GM18507 (cell line): Measurements from ENCODE around the gene ZNF584.
A peak's percentile ranks its signal among the peaks of the same experiment; 100 is the strongest.
"Not testable (repeated sequence)": the region's sequence is repeated elsewhere in the genome, so short reads cannot be mapped to it uniquely, and the experiment has no call there.

Experiments used
- DNase-seq: peaks from one replicate; pipeline ENCODE4 v3.0.0; 2011; ENCODE audit warnings: low read depth; ENCODE audit not compliant: insufficient read length; ENCODE audit errors: extremely low spot score
- FAIRE-seq: peaks from 2 replicates; lab custom pipeline; 2011; peaks lifted over from hg19 to GRCh38; lab: Jason Lieb, UNC

The ZNF584 gene

DNA sequence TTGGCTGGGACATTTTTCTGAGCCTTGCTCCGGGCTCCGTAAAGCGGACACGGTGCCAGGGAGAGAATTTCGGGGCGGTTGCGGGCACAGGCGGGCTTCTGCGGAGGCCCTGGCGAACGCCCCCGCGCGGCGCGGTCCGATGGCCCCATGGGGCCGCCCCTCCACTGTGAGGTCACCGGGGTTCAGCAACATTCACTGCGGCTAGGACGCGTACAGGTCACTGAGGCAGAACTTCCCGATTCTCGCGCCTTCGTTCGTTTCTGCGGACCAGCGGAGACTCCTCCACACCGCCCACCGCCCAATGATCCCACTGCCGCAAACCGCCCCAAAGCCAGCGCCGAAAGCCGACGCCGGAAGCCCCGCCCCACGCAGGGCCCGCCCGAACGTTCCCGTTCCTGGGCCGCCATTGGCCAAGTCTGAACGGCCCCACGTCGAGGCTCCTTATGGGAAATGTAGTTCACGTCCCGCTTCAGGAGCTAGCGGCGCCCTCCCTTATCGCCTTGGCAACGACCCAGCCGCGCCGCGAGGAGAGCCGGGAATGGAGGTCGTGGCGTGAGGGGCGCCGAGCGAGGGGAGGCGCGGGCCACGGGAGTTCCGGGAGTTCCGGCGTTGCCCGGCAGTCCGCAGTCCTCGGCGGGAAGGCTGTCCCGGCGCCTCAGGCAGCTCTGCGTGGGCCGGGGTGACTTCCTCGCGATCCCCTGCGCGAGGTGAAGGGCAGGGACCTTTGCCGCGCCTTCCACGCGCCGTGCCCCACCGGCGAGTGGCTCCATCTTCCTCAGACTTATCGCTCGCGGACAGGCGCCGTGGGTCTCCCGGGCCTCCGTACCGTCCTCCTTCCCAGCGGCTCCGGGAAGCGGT lies at the start of gene ZNF584:
TSS of gene ZNF584 (plus strand) at position 498 of the 858 bp plus-strand sequence. CDS start 499 bp downstream, outside the sequence.
- DNase-seq = peak; percentile 91
- FAIRE-seq = peak; percentile 90

DNA sequence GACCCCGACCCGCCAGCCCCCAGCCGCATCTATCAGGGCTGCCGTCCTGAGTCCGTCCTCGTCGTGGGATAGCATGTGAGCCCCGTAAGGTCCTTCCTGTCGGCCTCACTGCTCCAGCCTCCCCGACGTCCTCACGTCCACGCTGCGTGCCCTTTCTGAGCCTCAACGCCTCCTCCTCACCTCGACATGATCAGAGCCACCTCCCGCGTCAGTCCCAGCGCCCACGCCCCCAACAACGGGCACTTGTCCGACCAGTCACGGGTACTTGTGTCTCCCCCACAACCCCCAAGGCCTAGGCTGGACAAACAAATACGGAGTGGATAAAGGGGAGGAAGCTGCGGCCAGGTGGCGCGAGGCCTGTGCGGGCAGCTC lies 46.6 kb upstream of the ZNF584 start:
- FAIRE-seq = no peak
- DNase-seq = peak; percentile 32

DNA sequence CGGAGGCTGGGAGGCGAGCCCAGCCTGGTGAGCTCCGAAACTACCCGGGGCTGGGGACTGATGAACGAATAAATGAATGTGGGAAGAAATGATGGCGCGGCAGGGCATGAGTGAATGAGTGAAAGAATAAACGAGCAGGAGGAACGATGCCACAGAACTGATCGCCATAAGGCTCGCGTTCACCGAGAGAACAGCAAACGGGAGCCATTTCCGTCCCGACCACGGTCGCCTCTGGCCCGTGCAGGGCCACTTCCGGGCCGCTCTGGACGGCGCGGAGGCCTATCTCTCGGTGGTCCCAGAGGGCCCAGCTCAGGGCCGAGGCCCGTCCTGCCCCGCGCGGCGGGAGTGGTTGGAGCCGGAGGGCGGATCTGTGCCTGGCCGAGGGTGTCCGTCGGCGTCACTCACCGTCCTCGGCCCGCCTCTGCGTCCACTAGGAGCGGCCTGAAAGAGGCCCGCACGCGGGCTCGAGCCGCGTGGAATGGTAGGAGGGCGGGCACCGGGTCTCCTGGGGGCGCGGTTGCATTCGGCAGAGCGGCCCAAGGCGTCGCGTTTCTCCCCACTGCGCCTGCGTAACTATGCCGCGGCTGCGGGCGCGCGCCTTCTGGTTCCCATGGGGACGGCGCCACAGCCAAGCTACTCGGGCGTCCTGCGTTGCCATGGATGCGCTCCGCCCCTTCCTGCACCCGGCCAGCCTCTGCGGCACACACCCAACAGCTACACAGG lies 46.0 kb upstream of the ZNF584 start, which contains the start of gene ZNF497:
TSS of gene ZNF497 (minus strand) at position 480 of the 723 bp plus-strand sequence. CDS start 5,116 bp downstream, outside the sequence.
- FAIRE-seq (peak; percentile 94), DNase-seq (peak; percentile 99)

DNA sequence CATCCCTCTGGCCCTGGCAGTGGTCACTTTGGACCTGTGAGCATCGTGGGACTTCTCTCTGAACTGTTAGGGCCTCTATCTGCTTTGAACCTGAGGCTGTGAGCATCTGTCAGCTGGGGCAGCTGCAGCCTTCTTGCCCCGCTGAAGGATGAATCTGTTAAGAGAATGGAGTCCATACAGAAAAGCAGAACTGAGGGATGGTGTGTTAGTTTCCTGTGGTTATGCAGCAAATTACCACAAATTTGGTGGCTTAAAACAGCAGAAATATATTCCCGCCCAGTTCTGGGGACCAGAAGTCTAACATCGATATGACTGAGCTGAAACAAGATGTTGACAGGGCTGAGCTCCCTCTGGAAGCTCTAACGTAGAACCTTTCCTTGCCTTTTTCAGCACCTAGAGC lies 44.3 kb upstream of the ZNF584 start:
- FAIRE-seq = no peak
- DNase-seq = no peak

DNA sequence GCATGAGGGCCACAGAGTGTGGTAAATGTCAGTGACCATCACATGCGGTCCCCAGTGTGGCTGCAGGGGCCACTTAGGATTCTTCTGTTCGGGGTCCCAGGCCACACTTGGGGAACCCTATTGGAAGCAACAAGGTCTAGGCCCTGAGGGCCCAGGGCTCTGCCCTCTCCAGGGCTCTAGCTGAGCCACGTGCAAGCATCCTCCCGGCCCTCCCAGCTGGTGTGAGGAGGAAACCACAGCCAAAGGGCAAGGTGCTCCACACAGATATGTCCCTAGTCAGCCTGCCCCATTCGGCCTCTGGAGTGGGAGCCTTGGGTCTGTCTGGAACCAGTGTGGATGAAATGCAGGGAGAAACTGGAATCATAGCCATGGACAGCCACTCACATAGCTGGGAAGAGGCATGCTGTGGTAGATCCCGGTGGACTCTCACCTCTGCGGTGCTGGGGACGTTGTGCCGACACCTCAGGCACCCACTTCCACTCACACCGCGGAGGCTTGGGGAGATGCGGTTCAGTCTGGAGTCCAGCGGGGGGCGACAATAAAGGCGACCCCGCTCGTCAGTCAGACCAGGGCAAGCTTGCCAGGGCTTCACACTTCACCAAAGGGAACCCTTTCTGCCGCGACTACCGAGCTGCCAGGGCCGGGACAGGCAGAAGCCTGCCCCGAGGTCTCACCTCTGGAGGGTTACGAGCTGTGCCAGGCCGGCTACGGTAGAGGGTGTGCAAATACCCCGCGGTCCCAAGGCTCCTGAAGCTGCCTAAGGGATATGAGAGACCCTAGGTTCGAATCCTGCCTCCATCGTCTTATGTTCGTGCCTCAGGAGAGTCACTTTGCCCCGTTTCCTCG lies 41.6 kb upstream of the ZNF584 start:
- DNase-seq (no peak), FAIRE-seq (no peak)

DNA sequence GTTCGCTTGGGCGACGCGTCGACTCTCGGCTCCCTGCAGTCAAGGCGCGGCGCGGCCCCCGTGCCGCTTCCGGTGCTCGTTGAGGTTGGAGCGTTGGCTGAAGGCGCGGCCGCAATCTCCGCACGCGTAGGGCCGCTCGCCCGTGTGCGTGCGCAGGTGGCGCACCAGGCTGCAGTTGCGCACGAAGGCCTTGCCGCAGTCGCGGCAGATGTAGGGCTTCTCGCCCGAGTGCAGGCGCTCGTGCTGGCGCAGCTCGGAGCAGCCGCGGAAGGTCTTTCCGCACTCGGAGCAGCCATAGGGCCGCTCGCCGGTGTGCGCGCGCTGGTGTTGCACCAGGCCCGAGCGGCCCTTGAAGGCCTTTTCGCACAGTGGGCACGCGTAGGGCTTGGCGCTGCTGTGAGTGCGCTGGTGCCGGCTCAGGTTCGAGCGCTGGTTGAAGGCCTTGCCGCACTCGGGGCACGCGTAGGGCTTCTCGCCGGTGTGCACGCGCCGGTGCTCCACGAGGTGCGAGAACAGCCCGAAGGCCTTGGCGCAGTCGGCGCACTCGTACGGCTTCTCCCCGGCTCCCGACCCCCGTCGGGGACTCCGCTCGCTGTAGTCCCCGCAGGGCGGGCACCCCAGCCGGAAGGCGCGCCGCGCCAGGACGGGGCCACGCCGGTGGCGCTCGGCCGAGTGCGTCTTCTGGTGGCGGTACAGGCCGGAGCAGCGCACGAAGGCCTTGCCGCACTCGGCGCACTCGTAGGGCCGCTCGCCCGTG lies 40.6 kb upstream of the ZNF584 start:
- DNase-seq (no peak), FAIRE-seq (no peak)

DNA sequence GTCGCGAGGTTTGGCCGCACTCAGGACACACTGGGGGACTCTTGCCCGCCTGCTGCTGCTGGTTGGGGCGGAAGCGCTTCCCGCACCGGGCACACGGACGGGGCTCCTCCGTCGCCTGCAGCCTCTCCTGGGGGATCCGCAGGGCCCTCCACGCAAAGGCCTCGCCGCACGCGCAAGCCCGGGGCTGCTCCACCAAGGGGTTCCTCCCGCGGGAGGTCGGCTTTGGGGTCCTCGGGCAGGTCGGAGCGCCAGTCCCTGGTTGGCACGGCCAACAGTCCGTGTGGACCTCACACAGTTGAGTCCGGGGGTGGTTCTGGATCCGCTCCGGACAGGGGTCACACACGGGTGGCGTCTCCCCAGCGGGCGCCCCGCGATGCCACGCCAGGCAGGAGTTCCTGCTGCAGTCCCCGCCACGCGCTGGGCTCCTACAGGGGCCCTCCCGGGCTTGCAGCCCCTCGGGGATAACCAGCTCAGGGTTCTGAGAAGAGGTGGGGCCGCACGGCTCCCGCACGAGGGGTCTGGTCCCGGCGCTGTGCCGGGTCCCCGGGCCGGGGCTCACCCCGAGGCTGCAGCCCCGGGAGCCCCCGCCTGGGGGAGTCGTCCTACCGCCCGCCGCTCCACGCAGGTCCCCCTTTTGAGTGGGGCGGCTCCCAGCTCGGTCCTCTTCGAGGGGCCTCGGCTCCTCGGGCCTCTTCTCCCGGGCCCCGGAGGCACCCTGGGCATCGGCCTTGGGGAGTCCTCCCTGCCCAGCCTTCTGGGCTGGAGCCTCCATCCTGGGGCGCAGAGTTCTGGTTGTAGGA lies 39.7 kb upstream of the ZNF584 start:
- no peak for FAIRE-seq
- no peak for DNase-seq

DNA sequence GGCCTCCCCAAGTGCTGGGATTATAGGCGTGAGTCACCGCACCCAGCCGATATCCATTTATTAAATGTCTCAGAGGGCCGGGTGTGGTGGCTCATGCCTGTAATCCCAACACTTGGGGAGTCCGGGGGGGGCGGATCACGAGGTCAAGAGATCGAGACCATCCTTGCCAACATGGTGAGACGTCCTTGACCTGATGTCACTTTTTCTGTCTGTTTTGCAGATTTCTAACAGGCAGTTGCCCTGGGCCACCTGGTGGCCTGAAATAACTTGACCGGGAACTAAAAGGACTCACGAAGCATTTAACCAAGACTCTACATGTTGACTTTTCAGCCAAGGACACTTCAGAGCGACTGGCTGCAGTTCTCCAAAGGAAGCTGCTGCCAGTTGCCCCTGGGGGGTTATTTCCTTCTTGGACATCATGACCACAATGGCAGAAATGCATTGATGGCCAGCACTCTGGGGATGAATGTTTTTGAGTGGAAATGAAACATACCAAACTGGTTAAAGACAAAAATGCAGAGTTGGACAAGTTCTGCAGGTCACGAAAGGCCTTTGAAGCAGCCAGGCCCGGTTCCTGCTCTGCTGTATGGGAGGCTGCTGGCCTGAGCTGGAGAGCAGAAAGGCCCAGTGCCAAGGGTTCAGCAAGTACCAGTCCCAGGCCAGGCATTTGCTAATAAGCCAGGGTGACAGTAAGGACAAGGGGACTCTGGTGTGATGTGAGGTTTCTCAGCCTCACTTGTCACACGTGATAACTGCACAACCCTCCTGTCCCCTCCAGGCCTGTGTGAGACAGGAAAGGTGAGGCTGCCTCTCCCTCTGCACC lies 35.9 kb upstream of the ZNF584 start:
- FAIRE-seq = no peak
- no peak for DNase-seq

DNA sequence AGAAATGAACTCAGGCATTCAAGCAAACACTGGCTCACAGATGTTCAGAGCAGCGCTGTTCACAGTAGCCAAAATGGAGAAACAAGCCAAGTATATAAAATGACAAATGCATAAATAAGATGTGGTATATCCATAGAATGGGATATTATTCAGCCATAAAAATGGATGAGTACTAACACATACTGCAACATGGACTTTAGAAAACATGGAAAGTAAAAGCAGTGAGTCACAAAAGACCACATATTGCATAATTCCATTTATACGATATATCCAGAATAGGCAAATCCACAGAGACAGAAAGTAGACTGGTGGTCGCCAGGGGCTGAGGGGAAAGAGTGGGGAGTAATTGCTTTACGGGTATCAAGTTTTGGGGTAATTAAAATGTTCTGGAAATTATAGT lies 34.2 kb upstream of the ZNF584 start:
- DNase-seq (no peak), FAIRE-seq (no peak)

DNA sequence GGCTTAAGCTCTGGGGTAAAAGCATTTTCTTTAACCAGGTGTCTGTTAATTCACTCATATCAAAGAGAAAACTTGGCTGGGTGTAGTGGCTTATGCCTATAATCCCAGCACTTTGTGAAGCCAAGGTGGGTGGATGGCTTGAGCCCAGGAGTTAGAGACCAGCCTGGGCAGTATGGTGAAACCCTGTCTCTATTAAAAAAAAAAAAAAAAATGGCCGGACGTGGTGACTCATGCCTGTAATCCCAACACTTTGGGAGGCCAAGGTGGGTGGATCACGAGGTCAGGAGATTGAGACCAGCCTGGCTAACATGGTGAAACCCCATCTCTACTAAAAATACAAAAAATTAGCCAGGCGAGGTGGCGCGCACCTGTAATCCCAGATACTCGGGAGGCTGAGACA lies 31.7 kb upstream of the ZNF584 start:
- FAIRE-seq, DNase-seq: not testable (repeated sequence)

DNA sequence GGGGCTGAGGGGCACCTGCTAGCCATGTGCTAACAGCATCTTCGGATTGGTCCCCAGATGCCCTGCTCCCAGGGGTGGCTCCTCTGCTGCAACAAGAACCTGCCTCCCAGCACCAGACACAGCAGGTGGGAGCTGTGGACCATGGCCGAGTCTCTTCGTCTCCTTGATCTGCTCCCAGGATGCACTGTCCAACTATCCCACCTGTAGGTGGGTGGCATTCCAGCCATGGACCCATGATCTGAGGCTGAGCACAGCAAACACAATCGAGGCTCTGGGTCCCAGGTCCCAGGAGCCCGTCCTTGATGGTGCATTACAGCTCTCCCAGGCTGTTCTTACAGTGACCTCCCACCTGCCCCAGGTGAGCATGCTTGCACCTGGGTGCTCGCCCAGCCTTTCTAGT lies 29.2 kb upstream of the ZNF584 start:
- DNase-seq (no peak), FAIRE-seq (no peak)

DNA sequence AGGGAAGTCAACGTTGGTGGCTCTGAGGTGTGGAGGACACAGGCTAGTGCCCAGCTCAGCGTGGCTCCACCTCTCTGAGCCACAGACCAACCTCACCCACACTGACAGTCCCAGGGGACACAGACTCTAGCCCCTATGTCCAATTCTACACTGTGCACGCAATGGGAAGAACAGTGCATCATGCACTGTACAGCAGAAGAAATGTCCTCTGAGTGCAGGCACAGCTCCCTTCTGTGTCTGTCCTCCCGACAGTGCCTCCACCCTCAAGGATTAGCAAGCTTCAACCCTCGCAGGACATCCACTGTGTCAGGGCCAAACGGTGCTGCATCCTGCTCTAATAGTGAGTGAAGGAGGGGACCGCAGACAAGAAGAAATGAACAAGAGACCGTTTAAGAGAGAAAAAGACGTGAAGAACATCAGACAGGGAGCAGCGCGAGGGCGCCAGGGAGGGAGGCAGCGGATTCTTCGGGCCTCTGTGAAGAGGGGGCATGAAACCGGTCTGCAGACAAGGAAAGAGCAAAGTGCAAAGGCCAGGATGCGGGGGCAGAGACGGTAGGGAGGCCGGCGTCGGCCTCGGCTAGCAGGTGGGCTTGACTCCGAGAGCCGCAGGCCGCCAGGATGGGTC lies 28.3 kb upstream of the ZNF584 start:
- DNase-seq (no peak), FAIRE-seq (no peak)

DNA sequence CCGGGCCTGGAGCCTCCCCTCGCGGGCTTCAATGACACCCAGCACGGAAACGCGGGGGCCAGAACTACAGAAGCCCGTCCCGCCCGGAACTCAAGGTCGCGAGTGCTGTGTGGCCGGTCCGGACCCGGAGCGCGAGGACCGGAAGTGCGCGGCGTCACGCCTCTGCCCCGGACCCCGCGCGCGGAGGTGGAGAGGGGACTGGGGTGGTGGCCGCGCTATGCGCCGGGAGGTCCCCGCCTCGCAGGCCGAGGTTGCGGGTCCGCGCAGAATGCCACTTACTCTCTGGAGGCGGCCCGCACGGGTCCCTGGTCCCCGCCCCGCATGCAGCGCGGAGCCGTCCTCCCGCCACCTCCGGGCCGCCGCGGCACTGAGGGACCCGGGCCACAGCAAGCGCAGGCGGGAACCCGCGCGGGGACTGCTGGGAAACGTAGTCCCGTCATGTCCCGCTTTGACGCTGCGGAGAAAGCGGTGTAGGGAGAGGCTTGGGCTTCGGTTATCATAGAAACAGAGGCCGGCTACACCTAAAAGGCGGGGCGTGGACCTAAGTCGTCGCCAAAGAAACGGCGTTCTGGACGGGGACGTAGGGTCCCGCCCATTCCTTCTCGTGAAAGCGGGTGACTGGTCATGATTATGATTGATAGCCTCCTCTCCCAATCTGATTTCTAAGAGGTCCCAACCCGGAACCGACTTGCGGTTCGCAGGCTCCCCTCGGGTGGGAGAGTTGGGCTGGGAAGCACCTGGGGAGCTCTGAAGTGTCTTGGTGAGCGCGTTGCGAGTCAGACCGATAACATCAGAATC lies 27.6 kb upstream of the ZNF584 start, which contains the start of gene ZNF837:
TSS of gene ZNF837 (minus strand) at position 369 of the 798 bp plus-strand sequence. CDS start 11,698 bp downstream, outside the sequence.
- peak; percentile 100 for FAIRE-seq
- peak; percentile 88 for DNase-seq

DNA sequence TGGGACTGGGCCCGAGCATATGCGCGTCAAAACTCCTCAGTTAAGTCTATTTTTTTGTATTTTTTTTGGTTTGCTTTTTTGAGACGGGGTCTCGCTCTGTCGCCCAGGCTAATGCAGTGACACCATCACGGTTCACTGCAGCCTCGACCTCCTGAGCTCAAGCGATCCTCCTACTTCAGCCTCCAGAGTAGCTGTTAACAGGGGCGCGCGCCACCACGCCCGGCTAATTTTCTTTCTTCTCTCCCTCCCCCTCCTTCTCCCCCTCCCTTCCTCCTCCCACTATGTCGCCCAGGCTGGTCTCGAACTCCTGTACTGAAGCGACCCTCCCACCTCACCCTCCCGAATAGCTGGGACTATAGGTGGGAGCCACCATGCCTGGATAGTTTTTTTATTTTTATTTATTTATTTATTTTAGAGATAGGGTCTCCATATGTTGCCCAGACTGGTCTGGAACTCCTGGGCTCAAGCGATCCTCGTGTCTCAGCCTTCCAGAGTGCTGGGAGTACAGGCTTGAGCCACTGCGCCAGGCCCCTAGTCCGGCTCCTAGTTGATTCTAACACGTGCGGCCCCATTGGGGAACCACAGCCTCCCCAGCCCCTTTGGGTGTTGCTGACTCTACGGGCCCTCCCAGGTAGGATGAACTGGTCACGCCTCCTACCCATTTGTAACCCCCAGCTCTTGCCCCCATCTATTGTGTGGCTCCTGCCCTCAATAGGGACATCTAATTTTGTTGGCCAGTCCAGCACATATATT lies 26.8 kb upstream of the ZNF584 start:
- no peak for DNase-seq
- FAIRE-seq = no peak

DNA sequence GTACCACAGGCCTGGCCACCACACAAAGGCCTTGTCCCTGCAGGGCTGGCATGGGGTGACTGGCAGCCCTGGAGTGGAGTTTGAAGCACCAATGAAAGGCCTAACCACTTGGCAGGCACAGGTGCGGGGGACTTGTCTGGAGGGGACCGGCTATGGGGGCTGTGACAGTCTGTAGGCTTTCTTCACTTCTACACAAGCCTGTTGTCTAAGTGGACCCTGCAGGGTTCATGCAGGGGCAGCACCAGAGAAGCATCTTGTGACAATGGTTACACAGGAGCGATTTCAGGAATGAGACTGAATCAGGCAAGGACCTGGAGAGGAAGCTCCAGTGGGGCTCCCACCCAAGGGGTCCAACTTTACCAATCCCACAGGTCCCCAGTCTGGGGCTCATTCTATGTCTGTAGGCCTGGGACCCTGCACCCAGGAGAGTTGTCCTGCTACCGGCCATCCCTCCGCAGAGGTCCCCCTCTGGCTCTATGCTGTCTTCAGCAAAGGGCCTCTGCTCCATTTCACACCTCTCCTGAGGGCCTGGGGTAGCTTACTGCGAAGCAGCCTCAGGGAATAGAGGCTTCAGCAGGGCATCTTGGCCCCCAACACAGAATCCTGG lies 25.3 kb upstream of the ZNF584 start:
- FAIRE-seq = no peak
- DNase-seq = no peak
